CD14-positive monocyte (primary cell): ENCODE measurements around the gene REEP3. TPM values are rescaled to one million over a fixed set of nuclear protein-coding genes. Genes with fewer than 3 reads are reported as not detected.

Experiments used
- DNase-seq, 3 donors: peaks; one replicate each; pipeline ENCODE4 v3.0.0-alpha.2; 2011 to 2022
- H2AFZ ChIP-seq: 2 replicates; pipeline ENCODE4 v1.6.0; 2012; ENCODE audit warnings: mild to moderate bottlenecking, low read depth, low read length, inconsistent platforms; ENCODE audit not compliant: insufficient read depth, poor library complexity, severe bottlenecking
- H3K27ac ChIP-seq, 2 donors: 1 replicate in 1 of 2; 2 replicates in 1 of 2; pipeline ENCODE4 v1.5.1; 2012 to 2013; ENCODE audit warnings: low read length in 2 of 2, control low read depth in 1 of 2, inconsistent platforms in 1 of 2, low read depth in 1 of 2, mild to moderate bottlenecking in 1 of 2
- H3K27me3 ChIP-seq, 2 donors: one replicate each; pipeline versions ENCODE4 v1.6.0 to v1.6.1; 2011 to 2013; ENCODE audit warnings: low read length in 2 of 2; ENCODE audit not compliant: control insufficient read depth in 2 of 2, insufficient read depth in 2 of 2
- H3K36me3 ChIP-seq, 2 donors: replicated peaks in 1 of 2; 1 replicate in 1 of 2; 2 replicates in 1 of 2; pipeline versions ENCODE4 v1.5.1 to v1.6.1; 2012 to 2013; ENCODE audit warnings: low read length in 2 of 2, control low read depth in 1 of 2, inconsistent platforms in 1 of 2, mild to moderate bottlenecking in 1 of 2; ENCODE audit not compliant: insufficient read depth in 2 of 2, control insufficient read depth in 1 of 2
- H3K4me1 ChIP-seq, 2 donors: 1 replicate in 1 of 2; 2 replicates in 1 of 2; pipeline versions ENCODE4 v1.5.1 to v1.6.1; 2012 to 2013; ENCODE audit warnings: low read length in 2 of 2, control low read depth in 1 of 2, inconsistent platforms in 1 of 2, mild to moderate bottlenecking in 1 of 2, moderate library complexity in 1 of 2; ENCODE audit not compliant: insufficient read depth in 2 of 2, control insufficient read depth in 1 of 2
- H3K4me2 ChIP-seq: replicated peaks from 2 replicates; pipeline ENCODE3; 2012; ENCODE audit warnings: low read length, moderate library complexity, mild to moderate bottlenecking; ENCODE audit not compliant: poor library complexity, severe bottlenecking; ENCODE audit errors: extremely low read depth
- H3K4me3 ChIP-seq, 3 experiments: fragments of 200-600 bp in 1 of 3; sonication (generic) in 1 of 3; replicated peaks in 1 of 3; 1 replicate in 2 of 3; 2 replicates in 1 of 3; pipeline ENCODE4 v1.5.1; 2011 to 2013; ENCODE audit warnings: low read length in 3 of 3, mild to moderate bottlenecking in 3 of 3, control low read depth in 2 of 3, low read depth in 2 of 3, inconsistent platforms in 1 of 3, moderate library complexity in 1 of 3
- H3K79me2 ChIP-seq: 2 replicates; pipeline ENCODE4 v1.6.0; 2012; ENCODE audit warnings: mild to moderate bottlenecking, control low read depth, inconsistent platforms, low read length, moderate library complexity; ENCODE audit not compliant: insufficient read depth
- H3K9ac ChIP-seq: 2 replicates; pipeline ENCODE4 v1.6.0; 2017; ENCODE audit warnings: low read length, mild to moderate bottlenecking; ENCODE audit not compliant: insufficient read depth, poor library complexity, severe bottlenecking
- H3K9me3 ChIP-seq, 2 donors: replicated peaks in 1 of 2; 1 replicate in 1 of 2; 2 replicates in 1 of 2; pipeline versions ENCODE4 v1.5.1 to v1.6.1; 2012 to 2013; ENCODE audit warnings: low read length in 2 of 2, control low read depth in 1 of 2; ENCODE audit not compliant: control insufficient read depth in 1 of 2, insufficient read depth in 1 of 2
- H4K20me1 ChIP-seq: 2 replicates; pipeline ENCODE4 v1.6.0; 2012; ENCODE audit warnings: mild to moderate bottlenecking, low read length, control low read depth, moderate library complexity; ENCODE audit not compliant: insufficient read depth
- H3K27ac Mint-ChIP-seq, 7 donors: one replicate each; pipeline ENCODE4 v1.8.0; 2020; ENCODE audit warnings: mild to moderate bottlenecking in 7 of 7, mixed read lengths in 7 of 7, moderate library complexity in 6 of 7, inconsistent platforms in 2 of 7
- H3K27me3 Mint-ChIP-seq, 3 donors: one replicate each; pipeline ENCODE4 v1.8.0; 2021 to 2022; ENCODE audit warnings: low read depth in 3 of 3, mild to moderate bottlenecking in 3 of 3, mixed read lengths in 3 of 3, moderate library complexity in 3 of 3, inconsistent platforms in 1 of 3
- H3K36me3 Mint-ChIP-seq, 2 donors: one replicate each; pipeline ENCODE4 v1.8.0; 2020; ENCODE audit warnings: mixed read lengths in 2 of 2, inconsistent platforms in 1 of 2, mild to moderate bottlenecking in 1 of 2
- H3K4me1 Mint-ChIP-seq: one replicate; pipeline ENCODE4 v1.8.0; 2020; ENCODE audit warnings: mild to moderate bottlenecking, mixed read lengths
- H3K4me3 Mint-ChIP-seq, 2 donors: one replicate each; pipeline ENCODE4 v1.8.0; 2020; ENCODE audit warnings: mild to moderate bottlenecking in 2 of 2, mixed read lengths in 2 of 2, moderate library complexity in 1 of 2
- H3K9me3 Mint-ChIP-seq, 7 donors: one replicate each; pipeline ENCODE4 v1.8.0; 2020 to 2022; ENCODE audit warnings: mixed read lengths in 7 of 7, mild to moderate bottlenecking in 6 of 7, moderate library complexity in 6 of 7, inconsistent platforms in 2 of 7
- WGBS: methylation state at CpG from one replicate; pipeline ENCODE4 v1.1.5; 2013; ENCODE audit warnings: missing lambda C conversion rate; ENCODE audit not compliant: insufficient coverage; 5-methylcytosine and 5-hydroxymethylcytosine counted together
- intact Hi-C, 2 donors: fragments of 100-400 bp; cut with micrococcal nuclease; formaldehyde crosslinking; loops; one replicate each; pipeline versions ENCODE4 v1.15.0 to v1.15.1; 2023
- polyA plus RNA-seq, 3 donors: library from polyadenylated mRNA; depleted of rRNA in 1 of 3; unstranded in 2 of 3; stranded (reverse) in 1 of 3; fragments of 300-500 nt in 2 of 3; fragments of >200 nt in 1 of 3; fragmentation: Illumina TruSeq in 2 of 3; gene quantifications; 1 replicate in 2 of 3; 2 replicates in 1 of 3; pipeline ENCODE4 v1.2.3, GENCODE V29; 2012 to 2021
- TF ChIP-seq, protein P1 (sequence below): fragments of 200-600 bp; IDR thresholded peaks from one replicate; pipeline ENCODE4 v1.8.0; 2022; ENCODE audit warnings: antibody characterized with exemption, mild to moderate bottlenecking

Gene REEP3
- polyA plus RNA-seq, 3 donors, result 9.1 to 17.7 (median 17.7) TPM

DNA sequence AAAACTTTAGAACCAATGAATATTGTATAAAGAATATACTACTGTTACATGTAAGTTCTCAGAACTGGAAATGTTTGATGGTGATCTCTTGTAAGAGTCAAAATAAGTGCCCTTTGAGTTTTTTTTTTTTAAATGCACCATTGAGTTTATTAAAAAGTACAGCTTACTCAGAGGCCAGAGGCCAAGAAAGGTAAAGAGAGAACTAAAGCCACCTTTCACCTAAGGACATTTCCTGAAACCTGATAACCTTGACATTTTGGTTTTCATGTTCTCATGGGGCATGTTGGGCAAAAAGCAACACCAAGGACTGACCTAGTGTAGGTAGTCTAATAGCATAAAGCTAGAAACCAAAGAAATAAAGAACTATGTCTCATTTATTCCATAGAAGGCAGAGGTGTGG is 27.7 kb downstream of the REEP3 start:
- no peak overlapping the region for H3K27ac ChIP-seq
- H3K9ac ChIP-seq, result no peak overlapping the region
- Mint-ChIP-seq H3K4me3 (no peak overlapping the region), H3K36me3 (peaks cover 8 to 14% of the 10 kb centered on the region in 2 donors), H3K4me1 (peaks cover 12% of the 10 kb centered on the region), H3K27me3 (no peaks in the 10 kb centered on the region), H3K27ac (no peak overlapping the region), H3K9me3 (peaks cover 0 to 3% (median 0%) of the 10 kb centered on the region in 7 donors)
- no peak for DNase-seq
- peaks cover 31% of the 10 kb centered on the region for H4K20me1 ChIP-seq
- peaks cover 5 to 8% of the 10 kb centered on the region in 2 donors for H3K4me1 ChIP-seq
- no peaks in the 10 kb centered on the region for H3K9me3 ChIP-seq
- intact Hi-C loops, result no loop called here
- no peak overlapping the region for H3K4me2 ChIP-seq
- no peak overlapping the region for H2AFZ ChIP-seq
- peaks cover 9% of the 10 kb centered on the region for H3K79me2 ChIP-seq
- H3K36me3 ChIP-seq, result no peaks in the 10 kb centered on the region
- TF ChIP-seq, protein P1, sequence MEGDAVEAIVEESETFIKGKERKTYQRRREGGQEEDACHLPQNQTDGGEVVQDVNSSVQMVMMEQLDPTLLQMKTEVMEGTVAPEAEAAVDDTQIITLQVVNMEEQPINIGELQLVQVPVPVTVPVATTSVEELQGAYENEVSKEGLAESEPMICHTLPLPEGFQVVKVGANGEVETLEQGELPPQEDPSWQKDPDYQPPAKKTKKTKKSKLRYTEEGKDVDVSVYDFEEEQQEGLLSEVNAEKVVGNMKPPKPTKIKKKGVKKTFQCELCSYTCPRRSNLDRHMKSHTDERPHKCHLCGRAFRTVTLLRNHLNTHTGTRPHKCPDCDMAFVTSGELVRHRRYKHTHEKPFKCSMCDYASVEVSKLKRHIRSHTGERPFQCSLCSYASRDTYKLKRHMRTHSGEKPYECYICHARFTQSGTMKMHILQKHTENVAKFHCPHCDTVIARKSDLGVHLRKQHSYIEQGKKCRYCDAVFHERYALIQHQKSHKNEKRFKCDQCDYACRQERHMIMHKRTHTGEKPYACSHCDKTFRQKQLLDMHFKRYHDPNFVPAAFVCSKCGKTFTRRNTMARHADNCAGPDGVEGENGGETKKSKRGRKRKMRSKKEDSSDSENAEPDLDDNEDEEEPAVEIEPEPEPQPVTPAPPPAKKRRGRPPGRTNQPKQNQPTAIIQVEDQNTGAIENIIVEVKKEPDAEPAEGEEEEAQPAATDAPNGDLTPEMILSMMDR, result no peak
- H3K27me3 ChIP-seq, result no peaks in the 10 kb centered on the region
- no peak overlapping the region for H3K4me3 ChIP-seq

DNA sequence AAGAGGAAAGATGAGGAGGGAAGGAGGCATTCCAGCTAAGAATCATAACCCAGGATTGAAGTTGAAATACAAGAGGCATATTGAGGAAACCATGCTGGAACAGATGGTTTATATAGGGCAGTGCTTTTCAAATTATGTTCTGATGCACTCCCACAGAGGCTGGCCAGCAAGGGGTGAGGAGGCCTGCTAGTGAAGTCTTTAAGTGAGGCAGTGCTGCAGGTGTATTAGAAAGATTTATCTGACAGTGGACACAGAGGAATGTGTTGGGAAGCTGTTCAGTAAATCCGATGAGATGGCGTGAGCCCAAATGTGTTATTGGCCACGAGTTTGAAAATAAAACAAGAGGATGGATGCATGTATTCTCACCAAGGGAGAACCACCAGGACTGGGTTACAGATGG is 28.6 kb downstream of the REEP3 start:
- WGBS, result 100% methylated on average over 2 of the region's 3 CpGs
- H3K79me2 ChIP-seq, result peaks cover 11% of the 10 kb centered on the region
- intact Hi-C loops, result no loop called here

More for the DNA sequence above, 28.6 kb downstream of the REEP3 start:
- Histone ChIP-seq H3K9me3 (no peaks in the 10 kb centered on the region), H3K4me1 (peaks cover 7 to 15% of the 10 kb centered on the region in 2 donors), H3K27ac (no peak overlapping the region), H3K27me3 (no peaks in the 10 kb centered on the region), H3K36me3 (no peaks in the 10 kb centered on the region), H3K9ac (no peak overlapping the region), H2AFZ (no peak overlapping the region), H4K20me1 (peaks cover 30% of the 10 kb centered on the region), H3K4me3 (no peak overlapping the region), H3K4me2 (no peak overlapping the region)
- peaks cover 18% of the 10 kb centered on the region for H3K4me1 Mint-ChIP-seq
- TF ChIP-seq, protein P1, result no peak
- H3K27ac Mint-ChIP-seq, result no peak overlapping the region
- no peak overlapping the region for H3K4me3 Mint-ChIP-seq
- peaks cover 0 to 3% (median 0%) of the 10 kb centered on the region in 7 donors for H3K9me3 Mint-ChIP-seq
- DNase-seq, result no peak
- no peaks in the 10 kb centered on the region for H3K27me3 Mint-ChIP-seq
- H3K36me3 Mint-ChIP-seq, result peaks cover 8 to 14% of the 10 kb centered on the region in 2 donors
